Uterus (tissue), 4 donors: ENCODE measurements around the gene ME3. TPM values are rescaled to one million over a fixed set of nuclear protein-coding genes. Genes with fewer than 3 reads are reported as not detected.
A peak's percentile ranks its signal among the peaks of the same experiment; 100 is the strongest.
"Not testable (repeated sequence)": the region's sequence is repeated elsewhere in the genome, so short reads cannot be mapped to it uniquely, and the experiment has no call there.

Experiments used
- DNase-seq, 2 donors: peaks; one replicate each; pipeline ENCODE4 v3.0.0-alpha.2; 2019 to 2020
- H3K27ac ChIP-seq, 2 donors: fragments of 200-600 bp; sonication (generic); 1 replicate in 1 of 2; 2 replicates in 1 of 2; pipeline ENCODE4 v1.5.1; 2016 to 2018
- H3K27me3 ChIP-seq, 2 donors: fragments of 200-600 bp; sonication (generic); one replicate each; pipeline ENCODE4 v1.5.1; 2018 to 2019; ENCODE audit warnings: control low read depth in 1 of 2
- H3K36me3 ChIP-seq, 2 donors: fragments of 200-600 bp; sonication (generic); one replicate each; pipeline ENCODE4 v1.5.1; 2019; ENCODE audit warnings: control low read depth in 1 of 2
- H3K4me1 ChIP-seq, 2 donors: fragments of 200-600 bp; sonication (generic); one replicate each; pipeline ENCODE4 v1.5.1; 2018 to 2019; ENCODE audit warnings: control low read depth in 1 of 2
- H3K4me3 ChIP-seq, 2 donors: fragments of 200-600 bp; sonication (generic); 1 replicate in 1 of 2; 2 replicates in 1 of 2; pipeline ENCODE4 v1.5.1; 2018 to 2019; ENCODE audit warnings: mild to moderate bottlenecking in 1 of 2
- H3K9me3 ChIP-seq, 2 donors: fragments of 200-600 bp; sonication (generic); one replicate each; pipeline ENCODE4 v1.5.1; 2019; ENCODE audit warnings: control low read depth in 1 of 2
- POLR2A ChIP-seq, 2 donors: fragments of 450-650 bp; IDR thresholded peaks; one replicate each; pipeline ENCODE4 v1.6.1; 2016; ENCODE audit warnings: antibody characterized with exemption in 2 of 2, mild to moderate bottlenecking in 1 of 2, moderate library complexity in 1 of 2
- intact Hi-C: fragments of 100-400 bp; cut with DNase I; formaldehyde crosslinking; loops from one replicate; pipeline ENCODE4 v1.15.1; 2023; ENCODE audit warnings: low total_unique reads
- total RNA-seq, 4 donors: library from RNA; depleted of rRNA in 3 of 4; stranded (reverse); fragments of >200 nt in 3 of 4; gene quantifications; one replicate each; pipeline versions ENCODE4 v1.1.0 to v1.2.4, GENCODE V29; 2014 to 2023
- TF ChIP-seq, protein P1 (sequence below), 4 experiments: fragments of 200-600 bp in 2 of 4; fragments of 450-650 bp in 2 of 4; sonication (generic) in 2 of 4; IDR thresholded peaks; one replicate each; pipeline ENCODE4 v1.5.1; 2016 to 2019; ENCODE audit warnings: antibody characterized with exemption in 4 of 4, mild to moderate bottlenecking in 2 of 4, moderate library complexity in 1 of 4
- donor health status: DM: yes; HTN: yes; CAD: no.

The ME3 gene
- total RNA-seq, 4 donors from 2014 or later = 44.3 to 169 (median 54.2) TPM

DNA sequence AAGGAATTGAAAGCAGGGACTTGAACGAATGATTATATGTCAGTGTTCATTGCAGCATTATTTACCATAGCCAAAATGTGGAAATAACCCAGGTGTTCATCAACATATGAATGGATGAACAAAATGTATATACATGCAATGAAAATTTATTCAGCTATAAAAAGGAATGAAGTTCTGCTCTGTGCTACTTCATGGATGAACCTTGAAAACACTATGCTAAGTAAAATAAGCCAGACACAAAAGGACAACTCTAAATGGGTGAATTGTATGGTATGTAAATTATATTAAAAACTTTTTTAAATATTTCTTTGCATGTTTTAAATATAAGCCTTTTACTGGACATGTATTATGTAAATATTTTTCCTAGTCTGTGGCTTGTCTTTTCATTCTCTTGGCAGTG, 107.0 kb downstream of the ME3 start:
- no peak overlapping the region for H3K4me3 ChIP-seq
- H3K27ac ChIP-seq = no peak overlapping the region
- no peaks in the 10 kb centered on the region for H3K27me3 ChIP-seq
- H3K4me1 ChIP-seq = no peaks in the 10 kb centered on the region
- H3K9me3 ChIP-seq = no peaks in the 10 kb centered on the region
- intact Hi-C loops = no loop called here
- DNase-seq = no peak
- TF ChIP-seq POLR2A (IDR thresholded peaks at IDR 0.05) = no peak
- TF ChIP-seq, protein P1, sequence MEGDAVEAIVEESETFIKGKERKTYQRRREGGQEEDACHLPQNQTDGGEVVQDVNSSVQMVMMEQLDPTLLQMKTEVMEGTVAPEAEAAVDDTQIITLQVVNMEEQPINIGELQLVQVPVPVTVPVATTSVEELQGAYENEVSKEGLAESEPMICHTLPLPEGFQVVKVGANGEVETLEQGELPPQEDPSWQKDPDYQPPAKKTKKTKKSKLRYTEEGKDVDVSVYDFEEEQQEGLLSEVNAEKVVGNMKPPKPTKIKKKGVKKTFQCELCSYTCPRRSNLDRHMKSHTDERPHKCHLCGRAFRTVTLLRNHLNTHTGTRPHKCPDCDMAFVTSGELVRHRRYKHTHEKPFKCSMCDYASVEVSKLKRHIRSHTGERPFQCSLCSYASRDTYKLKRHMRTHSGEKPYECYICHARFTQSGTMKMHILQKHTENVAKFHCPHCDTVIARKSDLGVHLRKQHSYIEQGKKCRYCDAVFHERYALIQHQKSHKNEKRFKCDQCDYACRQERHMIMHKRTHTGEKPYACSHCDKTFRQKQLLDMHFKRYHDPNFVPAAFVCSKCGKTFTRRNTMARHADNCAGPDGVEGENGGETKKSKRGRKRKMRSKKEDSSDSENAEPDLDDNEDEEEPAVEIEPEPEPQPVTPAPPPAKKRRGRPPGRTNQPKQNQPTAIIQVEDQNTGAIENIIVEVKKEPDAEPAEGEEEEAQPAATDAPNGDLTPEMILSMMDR (IDR thresholded peaks at IDR 0.05) = no peak
- no peaks in the 10 kb centered on the region for H3K36me3 ChIP-seq

DNA sequence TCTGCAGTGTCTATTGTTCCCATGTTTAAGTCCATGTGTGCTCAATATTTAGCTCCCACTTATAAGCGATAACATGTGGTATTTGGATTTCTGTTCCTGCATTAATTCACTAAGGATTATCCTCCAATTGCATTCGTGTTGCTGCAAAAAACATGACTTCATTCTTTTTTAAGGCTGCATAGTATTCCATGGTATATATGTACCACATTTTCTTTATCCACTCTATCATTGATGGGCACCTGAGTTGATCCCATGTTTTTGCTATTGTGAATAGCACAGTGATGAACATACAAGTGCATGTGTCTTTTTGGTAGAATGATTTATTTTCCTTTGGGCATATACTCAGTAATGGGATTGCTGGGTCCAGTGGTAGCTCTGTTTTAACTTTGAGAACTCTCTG, 109.6 kb downstream of the ME3 start:
- DNase-seq, H3K27me3 ChIP-seq, H3K4me3 ChIP-seq, H3K4me1 ChIP-seq, H3K9me3 ChIP-seq, H3K27ac ChIP-seq, intact Hi-C loops, H3K36me3 ChIP-seq: not testable (repeated sequence)

DNA sequence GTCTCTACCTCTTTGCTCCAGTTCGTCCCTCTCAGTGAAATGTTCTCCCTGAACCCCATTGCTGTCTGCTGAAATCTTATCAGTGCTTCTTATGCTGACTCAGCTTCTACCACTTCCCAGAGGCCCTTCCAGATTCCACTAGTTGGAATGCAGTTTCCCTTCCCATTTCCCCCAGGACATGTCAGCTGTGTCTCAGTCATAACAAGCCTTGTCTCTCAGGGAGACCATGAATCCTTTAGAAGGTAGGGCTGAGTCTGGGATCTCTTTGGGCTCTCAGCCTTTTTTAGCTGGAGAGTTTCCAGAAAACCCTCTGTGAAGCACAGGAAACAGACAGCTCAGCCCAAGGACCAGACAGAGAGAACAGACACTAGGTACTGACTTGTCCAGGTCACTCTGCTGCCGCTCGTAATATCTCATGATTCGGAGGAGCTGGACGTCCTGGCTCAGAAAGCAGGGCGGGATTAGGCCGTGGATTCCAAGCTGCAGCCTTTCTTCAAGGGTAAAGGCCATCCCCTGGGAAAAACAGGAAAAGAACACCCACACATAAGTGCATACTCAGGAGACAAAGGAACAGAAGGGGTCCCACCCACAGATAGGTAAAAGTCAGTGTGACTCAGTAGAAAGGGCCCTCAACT, 113.0 kb downstream of the ME3 start:
- DNase-seq = peak in 1 of 2 donors; percentile 38
- Histone ChIP-seq H3K27ac (peak overlapping the region; percentile 67 to 89), H3K4me1 (peaks cover 0 to 4% of the 10 kb centered on the region in 2 donors), H3K9me3 (no peaks in the 10 kb centered on the region), H3K36me3 (no peaks in the 10 kb centered on the region), H3K27me3 (no peaks in the 10 kb centered on the region), H3K4me3 (no peak overlapping the region)
- intact Hi-C loops = no loop called here
- no peak for TF ChIP-seq POLR2A (IDR thresholded peaks at IDR 0.05)
- TF ChIP-seq, protein P1 (IDR thresholded peaks at IDR 0.05) = no peak

- Histone ChIP-seq H3K4me3 (no peak overlapping the region), H3K4me1 (peaks cover 0 to 4% of the 10 kb centered on the region in 2 donors), H3K27ac (peak overlapping the region; percentile 67 to 89), H3K36me3 (no peaks in the 10 kb centered on the region), H3K9me3 (no peaks in the 10 kb centered on the region), H3K27me3 (no peaks in the 10 kb centered on the region)
- TF ChIP-seq, protein P1 (IDR thresholded peaks at IDR 0.05) = no peak
- no peak for TF ChIP-seq POLR2A (IDR thresholded peaks at IDR 0.05)
- DNase-seq = no peak
- intact Hi-C loops = no loop called here
These were observed 113.6 kb downstream of the ME3 start for GRCh38 chr11:86558841-86559240.

- DNase-seq = no peak
- Histone ChIP-seq H3K36me3 (no peaks in the 10 kb centered on the region), H3K9me3 (no peaks in the 10 kb centered on the region), H3K27me3 (no peaks in the 10 kb centered on the region), H3K4me1 (peaks cover 0 to 4% of the 10 kb centered on the region in 2 donors), H3K27ac (peak overlapping the region; percentile 67 to 89), H3K4me3 (no peak overlapping the region)
- intact Hi-C loops = no loop called here
- TF ChIP-seq, protein P1 (IDR thresholded peaks at IDR 0.05) = no peak
- TF ChIP-seq POLR2A (IDR thresholded peaks at IDR 0.05) = peak in 1 of 2 donors; percentile 24
These were observed 114.2 kb downstream of the ME3 start for GRCh38 chr11:86558207-86558606.
